ENCODE data around the gene NBEAL2. TPM values are rescaled to one million over a fixed set of nuclear protein-coding genes. Genes with fewer than 3 reads are reported as not detected.
A peak's percentile ranks its signal among the peaks of the same experiment; 100 is the strongest.

Gene NBEAL2
- total RNA-seq, 1 donor from 2014 or later, result 115 TPM

DNA sequence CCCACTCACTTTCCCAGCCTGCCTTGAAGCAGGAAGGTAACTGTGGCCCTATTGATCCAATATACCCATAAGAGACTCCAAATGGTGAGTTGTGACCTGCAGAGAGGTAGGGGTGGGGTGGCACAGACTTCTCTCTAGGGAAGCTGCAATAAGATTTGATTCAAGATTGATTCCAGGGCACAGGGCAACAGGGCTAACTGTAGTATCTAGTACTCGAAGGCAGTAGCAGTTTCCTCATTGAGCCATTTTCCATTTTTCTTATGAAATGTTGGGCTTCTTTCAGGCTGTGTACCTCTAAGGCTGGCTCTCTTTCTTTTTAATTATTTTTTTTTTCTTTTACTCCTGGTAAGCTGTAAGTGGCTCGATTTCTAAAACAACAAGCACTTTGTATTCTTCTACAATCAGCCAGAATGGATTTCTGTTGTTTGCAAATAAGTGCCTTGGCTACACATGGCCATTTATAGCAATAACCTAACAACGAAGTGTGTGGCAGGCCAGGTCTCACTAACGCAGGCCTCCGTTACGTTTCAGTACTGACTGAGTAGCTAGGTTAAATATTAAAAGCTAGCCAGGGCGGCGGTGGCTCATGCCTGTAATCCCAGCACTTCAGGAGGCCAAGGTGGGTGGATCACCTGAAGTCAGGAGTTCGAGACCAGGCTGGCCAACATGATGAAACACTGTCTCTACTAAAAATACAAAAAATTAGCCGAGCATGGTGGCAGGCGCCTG, 22.2 kb upstream of the NBEAL2 start:
- no peak for TF ChIP-seq CTCF (conservative IDR thresholded peaks at IDR 0.05)
- no peak overlapping the region for H3K4me3 Mint-ChIP-seq
- peaks cover 76% of the 10 kb centered on the region for H3K4me1 Mint-ChIP-seq (ENCODE audit: unreplicated experiment)
- H3K27ac Mint-ChIP-seq, result peak overlapping the region; percentile 99
- H3K36me3 Mint-ChIP-seq, result peaks cover 18% of the 10 kb centered on the region
- no peak for DNase-seq (ENCODE audit: extremely low spot score, unreplicated experiment)
- peaks cover 4% of the 10 kb centered on the region for H3K9me3 Mint-ChIP-seq
- H3K27me3 Mint-ChIP-seq, result no peaks in the 10 kb centered on the region

- Mint-ChIP-seq H3K4me1 (ENCODE audit: unreplicated experiment) (peaks cover 71% of the 10 kb centered on the region), H3K27me3 (no peaks in the 10 kb centered on the region), H3K27ac (peak overlapping the region; percentile 99), H3K9me3 (peaks cover 4% of the 10 kb centered on the region), H3K36me3 (peaks cover 19% of the 10 kb centered on the region), H3K4me3 (no peak overlapping the region)
- DNase-seq (ENCODE audit: extremely low spot score, unreplicated experiment), result no peak
- no peak for TF ChIP-seq CTCF (conservative IDR thresholded peaks at IDR 0.05)
These were observed 20.9 kb upstream of the NBEAL2 start for GRCh38 chr3:46958467-46959160.

GRCh38 chr3:46959161-46959511, 20.3 kb upstream of the NBEAL2 start:
- H3K27me3 Mint-ChIP-seq, result no peaks in the 10 kb centered on the region
- no peak for TF ChIP-seq CTCF (conservative IDR thresholded peaks at IDR 0.05)
- no peak for DNase-seq (ENCODE audit: extremely low spot score, unreplicated experiment)
- peak overlapping the region; percentile 99 for H3K27ac Mint-ChIP-seq
- peaks cover 19% of the 10 kb centered on the region for H3K36me3 Mint-ChIP-seq
- peaks cover 4% of the 10 kb centered on the region for H3K9me3 Mint-ChIP-seq
- peaks cover 66% of the 10 kb centered on the region for H3K4me1 Mint-ChIP-seq (ENCODE audit: unreplicated experiment)
- H3K4me3 Mint-ChIP-seq, result no peak overlapping the region

DNA sequence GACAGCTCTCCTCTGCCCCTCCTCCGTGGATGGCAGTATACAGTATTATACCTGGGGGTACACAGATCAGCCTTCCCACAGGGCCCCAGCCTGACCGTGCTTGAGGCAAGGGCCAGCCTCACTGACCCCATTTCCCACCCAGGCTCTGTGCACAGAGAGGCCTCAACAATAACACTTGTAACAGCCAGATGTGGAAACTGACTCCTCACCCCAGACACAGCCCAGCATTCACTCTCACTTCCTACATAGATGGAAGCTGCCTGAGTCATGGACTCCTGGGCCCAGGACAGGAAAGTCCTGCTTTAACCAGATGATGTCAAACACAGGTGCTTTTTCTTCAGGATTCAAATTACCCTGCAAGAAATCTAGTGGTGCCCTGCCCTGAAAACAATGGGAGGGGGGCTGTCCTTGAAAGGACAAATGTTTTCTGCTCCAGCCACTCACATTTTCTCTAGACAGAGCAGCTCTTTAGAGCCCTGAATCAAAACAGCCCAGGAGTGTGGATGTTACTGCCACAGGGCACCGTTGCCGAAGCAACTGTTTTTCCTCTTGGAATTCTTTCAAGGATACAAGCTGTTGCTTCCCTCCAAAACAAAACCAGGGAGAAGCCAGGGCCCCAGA, 19.3 kb upstream of the NBEAL2 start:
- peaks cover 4% of the 10 kb centered on the region for H3K9me3 Mint-ChIP-seq
- H3K27me3 Mint-ChIP-seq, result no peaks in the 10 kb centered on the region
- no peak for TF ChIP-seq CTCF (conservative IDR thresholded peaks at IDR 0.05)
- peaks cover 19% of the 10 kb centered on the region for H3K36me3 Mint-ChIP-seq
- peak overlapping the region; percentile 82 for H3K4me3 Mint-ChIP-seq
- peaks cover 60% of the 10 kb centered on the region for H3K4me1 Mint-ChIP-seq (ENCODE audit: unreplicated experiment)
- H3K27ac Mint-ChIP-seq, result peak overlapping the region; percentile 99
- no peak for DNase-seq (ENCODE audit: extremely low spot score, unreplicated experiment)

- H3K27me3 Mint-ChIP-seq, result no peaks in the 10 kb centered on the region
- TF ChIP-seq CTCF (conservative IDR thresholded peaks at IDR 0.05), result no peak
- DNase-seq (ENCODE audit: extremely low spot score, unreplicated experiment), result no peak
- H3K36me3 Mint-ChIP-seq, result peaks cover 22% of the 10 kb centered on the region
- peak overlapping the region; percentile 99 for H3K27ac Mint-ChIP-seq
- H3K4me3 Mint-ChIP-seq, result peak overlapping the region; percentile 82
- H3K4me1 Mint-ChIP-seq (ENCODE audit: unreplicated experiment), result peaks cover 59% of the 10 kb centered on the region
- peaks cover 4% of the 10 kb centered on the region for H3K9me3 Mint-ChIP-seq
These were observed 18.6 kb upstream of the NBEAL2 start for GRCh38 chr3:46960835-46961234.
